GM23338 (cell line): ENCODE results near the gene SLC6A11. TPM values are rescaled to one million over a fixed set of nuclear protein-coding genes. Genes with fewer than 3 reads are reported as not detected.

ENCODE experiments used
- ATAC-seq: fragments of 200-7000 bp; cut with Tn5 transposase; 3 replicates; pipeline ENCODE4 v1.9.1; 2020
- DNase-seq: peaks from one replicate; pipeline ENCODE4 v3.0.0-alpha.2; 2015; ENCODE audit warnings: low spot score
- H2AFZ ChIP-seq: fragments of 200-600 bp; sonication (generic); 2 replicates; pipeline ENCODE4 v1.8.0; 2016; ENCODE audit warnings: antibody characterized with exemption, mild to moderate bottlenecking, moderate library complexity
- H3F3A ChIP-seq: fragments of 200-600 bp; sonication (generic); replicated peaks from 2 replicates; pipeline ENCODE4 v1.8.0; 2017; ENCODE audit warnings: antibody characterized with exemption, mixed run types, low read depth
- H3K27ac ChIP-seq: fragments of 200-600 bp; sonication (generic); 2 replicates; pipeline ENCODE4 v1.6.1; 2016; ENCODE audit warnings: low read depth
- H3K27me3 ChIP-seq: fragments of 200-600 bp; sonication (generic); 2 replicates; pipeline ENCODE4 v1.8.0; 2016; ENCODE audit warnings: mild to moderate bottlenecking, mixed run types, moderate library complexity; ENCODE audit not compliant: insufficient read depth
- H3K36me3 ChIP-seq: fragments of 200-600 bp; sonication (generic); 2 replicates; pipeline ENCODE4 v1.8.0; 2016; ENCODE audit warnings: mild to moderate bottlenecking; ENCODE audit not compliant: insufficient read depth
- H3K4me1 ChIP-seq: fragments of 200-600 bp; sonication (generic); 2 replicates; pipeline ENCODE4 v1.8.0; 2016; ENCODE audit warnings: mild to moderate bottlenecking, moderate library complexity; ENCODE audit not compliant: insufficient read depth
- H3K4me2 ChIP-seq: fragments of 200-600 bp; sonication (generic); 2 replicates; pipeline ENCODE4 v1.7.1; 2017; ENCODE audit warnings: mixed run types
- H3K4me3 ChIP-seq: fragments of 200-600 bp; sonication (generic); 2 replicates; pipeline ENCODE4 v1.6.1; 2016; ENCODE audit warnings: mixed run types
- H3K79me2 ChIP-seq: fragments of 200-600 bp; sonication (generic); replicated peaks from 2 replicates; pipeline ENCODE4 v1.8.0; 2017; ENCODE audit warnings: mild to moderate bottlenecking; ENCODE audit not compliant: insufficient read depth
- H3K9me2 ChIP-seq: fragments of 200-600 bp; sonication (generic); 2 replicates; pipeline ENCODE4 v1.8.0; 2017; ENCODE audit not compliant: insufficient read depth
- H4K20me1 ChIP-seq: fragments of 200-600 bp; sonication (generic); replicated peaks from 2 replicates; pipeline ENCODE4 v1.8.0; 2017; ENCODE audit warnings: mild to moderate bottlenecking; ENCODE audit not compliant: insufficient read depth
- H3K27ac Mint-ChIP-seq: 2 replicates; pipeline ENCODE4 v1.8.0; 2020; ENCODE audit warnings: inconsistent platforms, mild to moderate bottlenecking, moderate library complexity, mixed read lengths
- H3K27me3 Mint-ChIP-seq: 3 replicates; pipeline ENCODE4 v1.8.0; 2022; ENCODE audit warnings: low read depth, mild to moderate bottlenecking, moderate library complexity, mixed read lengths, inconsistent platforms; ENCODE audit not compliant: insufficient read depth, poor library complexity
- H3K36me3 Mint-ChIP-seq: 3 replicates; pipeline ENCODE4 v1.8.0; 2021; ENCODE audit warnings: low read depth, mild to moderate bottlenecking, inconsistent platforms, moderate library complexity, mixed read lengths
- H3K4me1 Mint-ChIP-seq: 3 replicates; pipeline ENCODE4 v1.8.0; 2020; ENCODE audit warnings: mild to moderate bottlenecking, inconsistent platforms, mixed read lengths
- H3K4me3 Mint-ChIP-seq: 3 replicates; pipeline ENCODE4 v1.8.0; 2021; ENCODE audit warnings: moderate library complexity, mild to moderate bottlenecking, inconsistent platforms, mixed read lengths
- H3K9me3 Mint-ChIP-seq: 3 replicates; pipeline ENCODE4 v1.8.0; 2020; ENCODE audit warnings: moderate library complexity, mild to moderate bottlenecking, inconsistent platforms, mixed read lengths
- CREB1 ChIP-seq: fragments of 250-450 bp; sonication (Bioruptor Pico); IDR thresholded peaks from 2 replicates; pipeline ENCODE4 v1.5.0; 2020; ENCODE audit warnings: low read depth, mild to moderate bottlenecking, moderate library complexity
- CTCF ChIP-seq, 2 experiments: fragments of 200-600 bp in 1 of 2; sonication (generic) in 1 of 2; conservative IDR thresholded peaks; 2 replicates each; pipeline versions ENCODE4 v1.5.1 to v1.6.1; 2016 to 2017; ENCODE audit warnings: antibody characterized with exemption in 2 of 2, low read depth in 2 of 2, mild to moderate bottlenecking in 2 of 2, moderate library complexity in 1 of 2
- ETS1 ChIP-seq: IDR thresholded peaks from 2 replicates; pipeline ENCODE4 v1.6.1; 2016; ENCODE audit warnings: antibody characterized with exemption
- EZH2 ChIP-seq: fragments of 200-600 bp; sonication (generic); IDR thresholded peaks from one replicate; pipeline ENCODE4 v1.8.0; 2017; ENCODE audit warnings: antibody characterized with exemption, mild to moderate bottlenecking, low read depth; ENCODE audit not compliant: unreplicated experiment
- EZH2phosphoT487 ChIP-seq: fragments of 200-600 bp; sonication (generic); IDR thresholded peaks from one replicate; pipeline ENCODE4 v1.8.1; 2018; ENCODE audit warnings: antibody characterized with exemption; ENCODE audit not compliant: unreplicated experiment
- JUNB ChIP-seq: IDR thresholded peaks from one replicate; pipeline ENCODE4 v1.6.1; 2016; ENCODE audit warnings: antibody characterized with exemption; ENCODE audit not compliant: unreplicated experiment
- NANOG ChIP-seq: IDR thresholded peaks from 2 replicates; pipeline ENCODE4 v1.6.1; 2016; ENCODE audit warnings: antibody characterized with exemption, borderline replicate concordance
- POLR2AphosphoS5 ChIP-seq: IDR thresholded peaks from 2 replicates; pipeline ENCODE4 v1.6.1; 2016; ENCODE audit warnings: antibody characterized with exemption, low read depth
- REST ChIP-seq: IDR thresholded peaks from one replicate; pipeline ENCODE4 v1.6.1; 2018; ENCODE audit warnings: antibody characterized with exemption; ENCODE audit not compliant: unreplicated experiment
- STAT1 ChIP-seq: IDR thresholded peaks from one replicate; pipeline ENCODE4 v1.6.1; 2016; ENCODE audit warnings: antibody characterized with exemption; ENCODE audit not compliant: unreplicated experiment
- ZNF114 ChIP-seq: fragments of 250-450 bp; sonication (Bioruptor Pico); IDR thresholded peaks from 2 replicates; pipeline ENCODE4 v1.5.0; 2020; ENCODE audit warnings: mild to moderate bottlenecking, moderate library complexity
- ZNF331 ChIP-seq: fragments of 250-450 bp; sonication (Bioruptor Pico); IDR thresholded peaks from 2 replicates; pipeline ENCODE4 v1.5.0; 2020; ENCODE audit warnings: low read depth, mild to moderate bottlenecking, moderate library complexity
- ZNF462 ChIP-seq: fragments of 250-450 bp; sonication (Bioruptor Pico); IDR thresholded peaks from 2 replicates; pipeline ENCODE4 v1.5.0; 2020; ENCODE audit warnings: mild to moderate bottlenecking, moderate library complexity
- polyA plus RNA-seq: library from polyadenylated mRNA; unstranded; fragments of >200 nt; fragmentation: Nextera tagmentation; extraction: Ambion mirVana; gene quantifications from 2 replicates; pipeline ENCODE4 v1.2.1, GENCODE V29; 2016
- total RNA-seq: library from RNA; depleted of rRNA; stranded (reverse); fragments of >200 nt; shearing (Covaris generic); gene quantifications from 2 replicates; pipeline ENCODE4 v1.2.3, GENCODE V29; 2014

SLC6A11 gene
- total and polyA plus RNA-seq, 2 experiments from 2014 or later, result 0.47 to 1.1 TPM

GRCh38 chr3:10926256-10926810 lies 110.3 kb downstream of the SLC6A11 start:
- no peak for DNase-seq
- Mint-ChIP-seq H3K9me3 (peaks cover 6% of the 10 kb centered on the region; the same call in 2 of the 3 replicates), H3K27me3 (no peaks in the 10 kb centered on the region), H3K36me3 (no peaks in the 10 kb centered on the region), H3K4me3 (no peak overlapping the region), H3K27ac (no peak overlapping the region), H3K4me1 (peaks cover 2% of the 10 kb centered on the region; the same call in 1 of the 3 replicates)
- Histone ChIP-seq H3K27me3 (no peaks in the 10 kb centered on the region), H3K4me1 (no peaks in the 10 kb centered on the region), H3K4me3 (no peak overlapping the region), H3K36me3 (no peaks in the 10 kb centered on the region), H2AFZ (no peak overlapping the region), H3K27ac (no peak overlapping the region), H3K4me2 (no peak overlapping the region), H4K20me1 (no peaks in the 10 kb centered on the region), H3K79me2 (no peaks in the 10 kb centered on the region), H3F3A (no peaks in the 10 kb centered on the region), H3K9me2 (no peaks in the 10 kb centered on the region)
- no peak for ATAC-seq
- TF ChIP-seq EZH2phosphoT487 (no peak), STAT1 (no peak), NANOG (no peak), REST (no peak), ETS1 (no peak), CTCF (conservative IDR thresholded peaks at IDR 0.05; ENCODE audit: low read depth in 2 of 2) (no peak), EZH2 (no peak), ZNF114 (CRISPR knock-in tag) (no peak), CREB1 (CRISPR knock-in tag) (no peak), POLR2AphosphoS5 (no peak), ZNF331 (CRISPR knock-in tag) (no peak), JUNB (no peak), ZNF462 (no peak)
